Astrocyte of the cerebellum (primary cell): ENCODE data around the gene SORCS1.

ENCODE experiments used
- DNase-seq: peaks from one replicate; pipeline ENCODE4 v3.0.0-alpha.2; 2011; ENCODE audit warnings: low read depth
- H3K4me3 ChIP-seq: 2 replicates; pipeline ENCODE4 v1.5.1; 2011; ENCODE audit warnings: mild to moderate bottlenecking, low read depth, low read length, moderate library complexity
- in situ Hi-C: cut with HindIII; loops from 2 replicates; pipeline ENCODE4 v1.10.0; 2017; ENCODE audit warnings: low sequenced_read_pairs
- TF ChIP-seq, protein P1 (sequence below): IDR thresholded peaks from 2 replicates; pipeline ENCODE4 v1.5.1; 2012; ENCODE audit warnings: low read length, low read depth, moderate library complexity, mild to moderate bottlenecking; ENCODE audit errors: missing control alignments

The SORCS1 gene

GRCh38 chr10:106859892-106860652 is 304.4 kb downstream of the SORCS1 start:
- no peak overlapping the region for H3K4me3 ChIP-seq
- no peak for DNase-seq
- TF ChIP-seq, protein P1, sequence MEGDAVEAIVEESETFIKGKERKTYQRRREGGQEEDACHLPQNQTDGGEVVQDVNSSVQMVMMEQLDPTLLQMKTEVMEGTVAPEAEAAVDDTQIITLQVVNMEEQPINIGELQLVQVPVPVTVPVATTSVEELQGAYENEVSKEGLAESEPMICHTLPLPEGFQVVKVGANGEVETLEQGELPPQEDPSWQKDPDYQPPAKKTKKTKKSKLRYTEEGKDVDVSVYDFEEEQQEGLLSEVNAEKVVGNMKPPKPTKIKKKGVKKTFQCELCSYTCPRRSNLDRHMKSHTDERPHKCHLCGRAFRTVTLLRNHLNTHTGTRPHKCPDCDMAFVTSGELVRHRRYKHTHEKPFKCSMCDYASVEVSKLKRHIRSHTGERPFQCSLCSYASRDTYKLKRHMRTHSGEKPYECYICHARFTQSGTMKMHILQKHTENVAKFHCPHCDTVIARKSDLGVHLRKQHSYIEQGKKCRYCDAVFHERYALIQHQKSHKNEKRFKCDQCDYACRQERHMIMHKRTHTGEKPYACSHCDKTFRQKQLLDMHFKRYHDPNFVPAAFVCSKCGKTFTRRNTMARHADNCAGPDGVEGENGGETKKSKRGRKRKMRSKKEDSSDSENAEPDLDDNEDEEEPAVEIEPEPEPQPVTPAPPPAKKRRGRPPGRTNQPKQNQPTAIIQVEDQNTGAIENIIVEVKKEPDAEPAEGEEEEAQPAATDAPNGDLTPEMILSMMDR = no peak
- in situ Hi-C loops = no loop called here

- TF ChIP-seq, protein P1 = no peak
- in situ Hi-C loops = no loop called here
- H3K4me3 ChIP-seq = no peak overlapping the region
- no peak for DNase-seq
These were observed 306.8 kb downstream of the SORCS1 start for GRCh38 chr10:106857728-106858127.

- H3K4me3 ChIP-seq = no peak overlapping the region
- TF ChIP-seq, protein P1 = no peak
- in situ Hi-C loops = no loop called here
- DNase-seq = no peak
These were observed 307.3 kb downstream of the SORCS1 start for GRCh38 chr10:106857213-106857612.

DNA sequence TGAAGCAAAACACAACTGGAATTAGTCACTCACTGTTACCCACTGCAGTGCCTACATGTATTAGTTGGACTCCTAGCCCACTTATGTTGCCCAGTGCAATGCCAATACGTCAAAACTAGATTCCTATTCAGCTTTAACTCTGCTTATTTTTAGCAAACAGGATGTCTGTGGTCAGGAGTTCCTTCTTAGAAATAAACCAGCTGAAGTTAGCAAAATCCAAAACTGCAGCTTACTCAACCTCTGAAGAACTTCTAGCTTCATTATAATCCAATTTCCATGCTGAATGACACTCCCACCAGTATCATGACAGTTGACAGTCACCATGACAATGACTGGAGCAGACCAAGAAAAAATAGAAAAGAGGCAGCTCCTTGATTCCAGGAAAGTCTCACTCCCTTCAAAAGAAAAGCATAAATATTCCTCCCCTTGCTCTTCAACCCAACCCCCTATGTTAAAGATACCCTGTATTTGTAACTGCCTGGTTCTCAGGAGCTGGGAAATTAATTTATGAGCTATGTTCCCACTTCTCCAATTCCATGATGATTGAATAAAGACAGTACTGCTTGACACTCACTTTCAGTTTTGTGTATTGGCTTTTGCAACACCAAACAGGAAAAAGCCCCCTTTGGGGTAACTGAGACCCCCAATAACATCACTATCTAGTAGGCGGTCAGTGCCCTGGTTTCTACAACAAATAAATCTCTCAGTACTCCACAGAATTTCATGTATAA is 327.4 kb downstream of the SORCS1 start:
- H3K4me3 ChIP-seq = no peak overlapping the region
- in situ Hi-C loops = no loop called here
- TF ChIP-seq, protein P1 = no peak
- DNase-seq = no peak

DNA sequence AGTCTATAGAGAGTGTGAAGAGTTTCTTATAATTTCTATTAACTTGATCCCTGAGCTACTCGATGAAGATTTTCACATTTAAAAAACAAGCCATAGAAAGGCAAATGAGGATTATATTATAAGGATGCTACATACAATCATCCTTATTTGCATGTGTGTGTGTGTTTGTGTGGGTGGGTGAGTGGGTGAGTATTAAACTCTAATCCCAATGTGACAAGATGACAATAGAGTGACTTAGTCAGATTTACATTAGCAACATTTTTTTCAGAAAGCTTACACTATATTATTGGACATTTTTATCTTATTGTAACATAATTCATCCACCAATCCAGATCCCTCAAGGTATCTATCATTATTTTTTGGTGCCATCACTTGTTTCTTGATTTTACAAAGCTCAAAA is 331.7 kb downstream of the SORCS1 start:
- in situ Hi-C loops = no loop called here
- no peak overlapping the region for H3K4me3 ChIP-seq
- no peak for DNase-seq
- TF ChIP-seq, protein P1 = no peak

DNA sequence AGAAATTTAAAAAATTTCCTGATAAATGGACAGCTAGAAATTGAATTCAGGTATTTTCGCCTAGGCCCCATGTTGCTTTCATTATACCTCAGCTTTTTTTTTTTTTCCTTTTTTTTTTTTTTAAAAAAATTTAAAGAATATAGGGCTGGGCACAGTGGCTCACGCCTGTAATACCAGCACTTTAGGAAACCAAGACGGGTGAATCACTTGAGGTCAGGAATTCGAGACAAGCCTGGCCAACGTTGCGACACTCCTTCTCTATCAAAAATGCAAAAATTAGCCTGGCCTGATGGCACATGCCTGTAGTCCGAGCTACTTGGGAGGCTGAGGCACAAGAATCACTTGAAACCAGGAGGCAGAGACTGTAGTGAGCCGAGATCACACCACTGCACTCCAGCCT is 334.0 kb downstream of the SORCS1 start:
- TF ChIP-seq, protein P1 = no peak
- H3K4me3 ChIP-seq = no peak overlapping the region
- no peak for DNase-seq
- in situ Hi-C loops = no loop called here
